ENCODE results near the gene PPP2R2C. TPM values are rescaled to one million over a fixed set of nuclear protein-coding genes. Genes with fewer than 3 reads are reported as not detected.

PPP2R2C gene
- total RNA-seq, 1 experiment from 2014 or later, result not detected

GRCh38 chr4:6450709-6451108 lies 21.7 kb downstream of the PPP2R2C start:
- TF ChIP-seq, protein P1, sequence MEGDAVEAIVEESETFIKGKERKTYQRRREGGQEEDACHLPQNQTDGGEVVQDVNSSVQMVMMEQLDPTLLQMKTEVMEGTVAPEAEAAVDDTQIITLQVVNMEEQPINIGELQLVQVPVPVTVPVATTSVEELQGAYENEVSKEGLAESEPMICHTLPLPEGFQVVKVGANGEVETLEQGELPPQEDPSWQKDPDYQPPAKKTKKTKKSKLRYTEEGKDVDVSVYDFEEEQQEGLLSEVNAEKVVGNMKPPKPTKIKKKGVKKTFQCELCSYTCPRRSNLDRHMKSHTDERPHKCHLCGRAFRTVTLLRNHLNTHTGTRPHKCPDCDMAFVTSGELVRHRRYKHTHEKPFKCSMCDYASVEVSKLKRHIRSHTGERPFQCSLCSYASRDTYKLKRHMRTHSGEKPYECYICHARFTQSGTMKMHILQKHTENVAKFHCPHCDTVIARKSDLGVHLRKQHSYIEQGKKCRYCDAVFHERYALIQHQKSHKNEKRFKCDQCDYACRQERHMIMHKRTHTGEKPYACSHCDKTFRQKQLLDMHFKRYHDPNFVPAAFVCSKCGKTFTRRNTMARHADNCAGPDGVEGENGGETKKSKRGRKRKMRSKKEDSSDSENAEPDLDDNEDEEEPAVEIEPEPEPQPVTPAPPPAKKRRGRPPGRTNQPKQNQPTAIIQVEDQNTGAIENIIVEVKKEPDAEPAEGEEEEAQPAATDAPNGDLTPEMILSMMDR (IDR thresholded peaks at IDR 0.05; ENCODE audit: insufficient read depth in 1 of 2, low read depth in 1 of 2, low read length in 1 of 2, severe bottlenecking in 1 of 2, unreplicated experiment in 1 of 2), result no peak
- Histone ChIP-seq H3K27me3 (replicated peaks; ENCODE audit: control insufficient read depth, insufficient read depth, low read length) (no peaks in the 10 kb centered on the region; the same call in 1 of the 2 replicates), H3K36me3 (ENCODE audit: control insufficient read depth, insufficient read depth, low read length) (no peaks in the 10 kb centered on the region), H3K4me3 (ENCODE audit: low read depth, low read length) (no peak overlapping the region), H3K4me1 (no peaks in the 10 kb centered on the region), H3K9me3 (no peaks in the 10 kb centered on the region)
- Mint-ChIP-seq H3K27ac (ENCODE audit: unreplicated experiment) (no peak overlapping the region), H3K9me3 (ENCODE audit: unreplicated experiment) (no peaks in the 10 kb centered on the region), H3K4me1 (ENCODE audit: low read depth, unreplicated experiment) (no peaks in the 10 kb centered on the region), H3K4me3 (ENCODE audit: unreplicated experiment) (no peak overlapping the region), H3K36me3 (ENCODE audit: insufficient read depth, unreplicated experiment) (no peaks in the 10 kb centered on the region), H3K27me3 (ENCODE audit: insufficient read depth, unreplicated experiment) (peaks cover 41% of the 10 kb centered on the region)
- DNase-seq, result no peak
- intact Hi-C loops (cut with micrococcal nuclease; ENCODE audit: unreplicated experiment), result no loop called here
- POLR2A ChIA-PET, result no interaction called here
- BruUV-seq (replicated peaks), result no TSS peak
- CTCF ChIA-PET, result no interaction called here

- Histone ChIP-seq H3K27me3 (replicated peaks; ENCODE audit: control insufficient read depth, insufficient read depth, low read length) (no peaks in the 10 kb centered on the region; the same call in 1 of the 2 replicates), H3K36me3 (ENCODE audit: control insufficient read depth, insufficient read depth, low read length) (no peaks in the 10 kb centered on the region), H3K4me1 (no peaks in the 10 kb centered on the region), H3K4me3 (ENCODE audit: low read depth, low read length) (no peak overlapping the region), H3K9me3 (no peaks in the 10 kb centered on the region)
- BruUV-seq (replicated peaks), result no TSS peak
- intact Hi-C loops (cut with micrococcal nuclease; ENCODE audit: unreplicated experiment), result no loop called here
- ChIA-PET CTCF (no interaction called here), POLR2A (no interaction called here)
- peaks cover 33% of the 10 kb centered on the region for H3K27me3 Mint-ChIP-seq (ENCODE audit: insufficient read depth, unreplicated experiment)
- no peaks in the 10 kb centered on the region for H3K4me1 Mint-ChIP-seq (ENCODE audit: low read depth, unreplicated experiment)
- H3K9me3 Mint-ChIP-seq (ENCODE audit: unreplicated experiment), result no peaks in the 10 kb centered on the region
- TF ChIP-seq, protein P1 (IDR thresholded peaks at IDR 0.05; ENCODE audit: insufficient read depth in 1 of 2, low read depth in 1 of 2, low read length in 1 of 2, severe bottlenecking in 1 of 2, unreplicated experiment in 1 of 2), result no peak
- H3K4me3 Mint-ChIP-seq (ENCODE audit: unreplicated experiment), result no peak overlapping the region
- H3K27ac Mint-ChIP-seq (ENCODE audit: unreplicated experiment), result no peak overlapping the region
- no peaks in the 10 kb centered on the region for H3K36me3 Mint-ChIP-seq (ENCODE audit: insufficient read depth, unreplicated experiment)
- DNase-seq, result no peak
Measured at GRCh38 chr4:6449746-6450369, 22.6 kb downstream of the PPP2R2C start.

DNA sequence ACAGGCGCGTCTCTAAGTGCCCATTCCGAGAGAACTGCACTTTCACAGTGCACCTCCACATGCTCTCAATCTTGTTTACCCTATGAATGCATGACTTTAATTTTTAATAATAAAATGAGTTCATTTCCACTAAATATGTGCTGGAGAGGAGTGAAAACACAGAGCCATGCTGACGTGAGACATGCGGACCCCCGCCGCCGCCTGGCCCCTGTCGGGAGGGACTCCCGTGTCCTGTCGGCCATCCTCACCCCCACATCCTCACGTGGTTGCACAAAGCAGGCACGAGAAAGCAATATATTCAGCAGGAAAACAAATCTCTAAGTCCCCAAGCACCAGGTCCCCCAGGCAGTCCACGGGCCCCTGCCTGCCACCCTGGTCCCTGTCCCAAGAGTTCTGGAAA lies 23.1 kb downstream of the PPP2R2C start:
- Histone ChIP-seq H3K9me3 (no peaks in the 10 kb centered on the region), H3K4me3 (ENCODE audit: low read depth, low read length) (no peak overlapping the region), H3K36me3 (ENCODE audit: control insufficient read depth, insufficient read depth, low read length) (no peaks in the 10 kb centered on the region), H3K27me3 (replicated peaks; ENCODE audit: control insufficient read depth, insufficient read depth, low read length) (no peaks in the 10 kb centered on the region; the same call in 1 of the 2 replicates), H3K4me1 (no peaks in the 10 kb centered on the region)
- TF ChIP-seq, protein P1 (IDR thresholded peaks at IDR 0.05; ENCODE audit: insufficient read depth in 1 of 2, low read depth in 1 of 2, low read length in 1 of 2, severe bottlenecking in 1 of 2, unreplicated experiment in 1 of 2), result no peak
- BruUV-seq (replicated peaks), result no TSS peak
- Mint-ChIP-seq H3K36me3 (ENCODE audit: insufficient read depth, unreplicated experiment) (no peaks in the 10 kb centered on the region), H3K4me3 (ENCODE audit: unreplicated experiment) (no peak overlapping the region), H3K9me3 (ENCODE audit: unreplicated experiment) (no peaks in the 10 kb centered on the region), H3K4me1 (ENCODE audit: low read depth, unreplicated experiment) (no peaks in the 10 kb centered on the region), H3K27me3 (ENCODE audit: insufficient read depth, unreplicated experiment) (peaks cover 28% of the 10 kb centered on the region), H3K27ac (ENCODE audit: unreplicated experiment) (no peak overlapping the region)
- intact Hi-C loops (cut with micrococcal nuclease; ENCODE audit: unreplicated experiment), result no loop called here
- CTCF ChIA-PET, result no interaction called here
- no peak for DNase-seq
- POLR2A ChIA-PET, result no interaction called here
